Esophagus squamous epithelium (tissue), 4 donors: ENCODE results near the gene ARF4.

Source experiments
- POLR2A ChIP-seq, 4 donors: fragments of 450-650 bp; IDR thresholded peaks; one replicate each; pipeline ENCODE4 v1.6.1; 2017; ENCODE audit warnings: antibody characterized with exemption in 4 of 4, mild to moderate bottlenecking in 4 of 4, moderate library complexity in 3 of 4
- TF ChIP-seq, protein P1 (sequence below), 6 experiments: fragments of 450-650 bp in 4 of 6; fragments of 200-600 bp in 2 of 6; sonication (generic) in 2 of 6; IDR thresholded peaks; one replicate each; pipeline ENCODE4 v1.5.1; 2016 to 2019; ENCODE audit warnings: antibody characterized with exemption in 6 of 6, mild to moderate bottlenecking in 4 of 6, moderate library complexity in 4 of 6

DNA sequence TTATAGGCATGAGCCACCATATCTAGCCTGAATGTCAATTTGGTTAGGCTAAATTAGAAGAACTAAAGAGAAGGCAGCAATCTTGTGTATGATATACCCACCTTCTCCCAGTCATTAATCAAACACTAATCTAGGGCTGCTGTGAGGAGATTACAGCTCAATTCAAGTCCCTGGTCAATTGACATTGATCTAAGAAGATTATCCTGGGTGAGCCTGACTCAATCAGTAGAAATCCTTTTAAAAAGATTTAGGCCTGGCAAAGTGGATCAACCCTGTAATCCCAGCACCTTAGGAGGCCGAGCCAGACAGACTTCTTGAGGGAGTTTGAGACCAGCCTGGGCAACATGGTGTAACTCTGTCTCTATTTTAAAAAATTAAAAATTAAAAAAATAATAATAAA is 50.5 kb downstream of the ARF4 start:
- TF ChIP-seq, protein P1, sequence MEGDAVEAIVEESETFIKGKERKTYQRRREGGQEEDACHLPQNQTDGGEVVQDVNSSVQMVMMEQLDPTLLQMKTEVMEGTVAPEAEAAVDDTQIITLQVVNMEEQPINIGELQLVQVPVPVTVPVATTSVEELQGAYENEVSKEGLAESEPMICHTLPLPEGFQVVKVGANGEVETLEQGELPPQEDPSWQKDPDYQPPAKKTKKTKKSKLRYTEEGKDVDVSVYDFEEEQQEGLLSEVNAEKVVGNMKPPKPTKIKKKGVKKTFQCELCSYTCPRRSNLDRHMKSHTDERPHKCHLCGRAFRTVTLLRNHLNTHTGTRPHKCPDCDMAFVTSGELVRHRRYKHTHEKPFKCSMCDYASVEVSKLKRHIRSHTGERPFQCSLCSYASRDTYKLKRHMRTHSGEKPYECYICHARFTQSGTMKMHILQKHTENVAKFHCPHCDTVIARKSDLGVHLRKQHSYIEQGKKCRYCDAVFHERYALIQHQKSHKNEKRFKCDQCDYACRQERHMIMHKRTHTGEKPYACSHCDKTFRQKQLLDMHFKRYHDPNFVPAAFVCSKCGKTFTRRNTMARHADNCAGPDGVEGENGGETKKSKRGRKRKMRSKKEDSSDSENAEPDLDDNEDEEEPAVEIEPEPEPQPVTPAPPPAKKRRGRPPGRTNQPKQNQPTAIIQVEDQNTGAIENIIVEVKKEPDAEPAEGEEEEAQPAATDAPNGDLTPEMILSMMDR (IDR thresholded peaks at IDR 0.05) = no peak
- no peak for TF ChIP-seq POLR2A (IDR thresholded peaks at IDR 0.05)
